GM19035 (cell line): ENCODE results near the gene PRDM12.

Experiments
- ATAC-seq: cut with Tn5 transposase; IDR thresholded peaks from one replicate; pipeline ENCODE4 v1.9.1; 2021; ENCODE audit not compliant: unreplicated experiment

The PRDM12 gene

GRCh38 chr9:130714586-130715110 lies 50.3 kb downstream of the PRDM12 start:
- no peak for ATAC-seq

GRCh38 chr9:130715270-130715669 lies 50.9 kb downstream of the PRDM12 start:
- no peak for ATAC-seq

GRCh38 chr9:130718562-130718961 lies 54.2 kb downstream of the PRDM12 start:
- no peak for ATAC-seq

- ATAC-seq = no peak
Measured at GRCh38 chr9:130720762-130721161, 56.4 kb downstream of the PRDM12 start.

- no peak for ATAC-seq
Measured at GRCh38 chr9:130728721-130729120, 64.3 kb downstream of the PRDM12 start.

DNA sequence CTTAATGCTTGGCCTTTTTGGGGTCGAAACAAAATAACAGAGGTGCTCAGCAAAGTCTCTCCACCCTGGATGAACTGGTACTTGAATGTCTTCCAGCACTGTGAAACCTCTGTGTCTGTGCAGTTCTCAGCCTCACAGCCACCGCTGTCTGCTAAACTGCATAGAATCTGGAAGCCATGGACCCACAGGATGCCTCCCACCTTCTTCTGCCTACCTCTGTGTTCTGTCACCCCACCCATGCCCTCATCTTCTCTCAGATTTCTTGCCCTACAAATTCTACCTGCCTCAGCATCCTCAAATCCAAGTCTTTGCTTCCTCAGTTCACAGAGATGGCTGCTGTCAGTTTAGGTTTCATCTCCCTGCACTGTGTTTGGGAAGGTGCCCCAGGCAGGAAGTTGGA lies 64.8 kb downstream of the PRDM12 start:
- no peak for ATAC-seq

DNA sequence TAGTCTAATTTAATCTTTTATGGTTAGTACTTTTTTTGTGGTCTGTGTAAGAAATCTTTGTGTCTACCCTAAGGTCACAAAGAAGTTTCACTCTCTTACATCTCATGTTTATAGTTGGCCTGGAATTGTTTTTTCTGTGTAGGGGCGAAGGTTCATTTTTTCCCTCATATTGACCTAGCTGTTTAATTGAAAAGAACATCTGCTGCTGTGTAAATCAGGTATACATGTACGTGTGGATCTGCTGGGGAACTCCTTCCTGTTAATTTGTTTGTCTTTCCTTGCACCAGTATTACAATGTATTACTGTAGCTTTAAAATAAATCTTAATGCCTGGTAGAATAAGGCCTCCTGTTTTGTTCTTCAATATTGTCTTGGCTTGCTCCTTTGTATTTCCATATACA lies 67.0 kb downstream of the PRDM12 start:
- ATAC-seq = no peak

- no peak for ATAC-seq
Measured at GRCh38 chr9:130732136-130732535, 67.7 kb downstream of the PRDM12 start.
